WTC11 (cell line): ENCODE measurements around the gene ATP9A. TPM values are rescaled to one million over a fixed set of nuclear protein-coding genes. Genes with fewer than 3 reads are reported as not detected.
"Not testable (repeated sequence)": the region's sequence is repeated elsewhere in the genome, so short reads cannot be mapped to it uniquely, and the experiment has no call there.

Experiments used
- ATAC-seq: fragments of 200-7000 bp; cut with Tn5 transposase; 2 replicates; pipeline ENCODE4 v1.10.0; 2021; ENCODE audit warnings: mild to moderate bottlenecking, moderate library complexity
- CTCF ChIA-PET: fragments of 300-600 bp; sonication (Branson Sonifier 250); formaldehyde crosslinking; loops from one replicate; lab custom pipeline; 2021; ENCODE audit warnings: antibody characterized with exemption; lab: Charles Lee
- POLR2A ChIA-PET: fragments of 350-600 bp; sonication (Branson Sonifier 250); formaldehyde crosslinking; loops from one replicate; lab custom pipeline; 2021; ENCODE audit warnings: antibody characterized with exemption; lab: Charles Lee
- DNase-seq: peaks from one replicate; pipeline ENCODE4 v3.0.0; 2021; ENCODE audit warnings: low spot score
- H3K27ac Mint-ChIP-seq: 2 replicates; pipeline ENCODE4 v1.8.0; 2021; ENCODE audit warnings: mixed read lengths
- H3K27me3 Mint-ChIP-seq: 2 replicates; pipeline ENCODE4 v1.8.0; 2021; ENCODE audit warnings: low read depth, mild to moderate bottlenecking, moderate library complexity, mixed read lengths
- H3K36me3 Mint-ChIP-seq: 2 replicates; pipeline ENCODE4 v1.8.0; 2021; ENCODE audit warnings: mixed read lengths
- H3K4me1 Mint-ChIP-seq: 2 replicates; pipeline ENCODE4 v1.8.0; 2022; ENCODE audit warnings: mixed read lengths
- H3K4me3 Mint-ChIP-seq: 2 replicates; pipeline ENCODE4 v1.8.0; 2021; ENCODE audit warnings: mild to moderate bottlenecking, moderate library complexity, mixed read lengths
- H3K9me3 Mint-ChIP-seq: 2 replicates; pipeline ENCODE4 v1.8.0; 2021; ENCODE audit warnings: mixed read lengths
- AFF4 ChIP-seq: sonication (generic); formaldehyde crosslinking; IDR thresholded peaks from 2 replicates; pipeline ENCODE4 v1.8.1; 2023; ENCODE audit warnings: mild to moderate bottlenecking, missing genetic modification reagents, borderline replicate concordance
- ARID4B ChIP-seq: sonication (generic); formaldehyde crosslinking; IDR thresholded peaks from 2 replicates; pipeline ENCODE4 v1.8.0; 2023; ENCODE audit warnings: missing genetic modification reagents, mild to moderate bottlenecking, borderline replicate concordance
- ATF6 ChIP-seq: sonication (generic); formaldehyde crosslinking; IDR thresholded peaks from 2 replicates; pipeline ENCODE4 v1.8.1; 2023; ENCODE audit warnings: mild to moderate bottlenecking, missing genetic modification reagents
- CDX4 ChIP-seq: fragments of 250-450 bp; sonication (Bioruptor Pico); IDR thresholded peaks from 2 replicates; pipeline ENCODE4 v1.9.0; 2021; ENCODE audit warnings: moderate library complexity, mild to moderate bottlenecking, inconsistent platforms, borderline replicate concordance
- FOXJ3 ChIP-seq: sonication (generic); formaldehyde crosslinking; IDR thresholded peaks from 2 replicates; pipeline ENCODE4 v1.9.0; 2021; ENCODE audit warnings: missing genetic modification reagents, mild to moderate bottlenecking, borderline replicate concordance
- FOXP4 ChIP-seq: sonication (generic); formaldehyde crosslinking; IDR thresholded peaks from 2 replicates; pipeline ENCODE4 v1.8.0; 2022; ENCODE audit warnings: mild to moderate bottlenecking, missing genetic modification reagents
- GABPB1 ChIP-seq: sonication (generic); formaldehyde crosslinking; IDR thresholded peaks from 2 replicates; pipeline ENCODE4 v1.8.1; 2023; ENCODE audit warnings: mild to moderate bottlenecking, missing genetic modification reagents
- GRHL2 ChIP-seq: fragments of 250-450 bp; sonication (Bioruptor Pico); IDR thresholded peaks from 2 replicates; pipeline ENCODE4 v1.8.0; 2022; ENCODE audit warnings: mild to moderate bottlenecking, moderate library complexity; ENCODE audit not compliant: insufficient replicate concordance, severe bottlenecking
- IRF1 ChIP-seq: sonication (generic); formaldehyde crosslinking; IDR thresholded peaks from 2 replicates; pipeline ENCODE4 v1.8.0; 2023; ENCODE audit warnings: missing genetic modification reagents
- MYBL2 ChIP-seq: sonication (generic); formaldehyde crosslinking; IDR thresholded peaks from 2 replicates; pipeline ENCODE4 v1.8.1; 2023; ENCODE audit warnings: mild to moderate bottlenecking, moderate library complexity, missing genetic modification reagents
- NR1H2 ChIP-seq: sonication (generic); formaldehyde crosslinking; IDR thresholded peaks from 2 replicates; pipeline ENCODE4 v1.9.0; 2021; ENCODE audit warnings: mild to moderate bottlenecking, moderate library complexity, missing genetic modification reagents
- NR2C2 ChIP-seq: sonication (generic); formaldehyde crosslinking; IDR thresholded peaks from 2 replicates; pipeline ENCODE4 v1.8.0; 2022; ENCODE audit warnings: mild to moderate bottlenecking, missing genetic modification reagents
- ZBTB21 ChIP-seq: sonication (generic); formaldehyde crosslinking; IDR thresholded peaks from 2 replicates; pipeline ENCODE4 v1.8.1; 2023; ENCODE audit warnings: mild to moderate bottlenecking, missing genetic modification reagents, borderline replicate concordance
- ZNF671 ChIP-seq: fragments of 250-450 bp; sonication (Bioruptor Pico); IDR thresholded peaks from 2 replicates; pipeline ENCODE4 v1.8.0; 2021; ENCODE audit warnings: mild to moderate bottlenecking
- total RNA-seq: library from RNA; stranded (reverse); gene quantifications from 3 replicates; pipeline ENCODE4 v1.2.3, GENCODE V29; 2021

Gene ATP9A
- total RNA-seq, 1 experiment from 2014 or later = 5.0 TPM

GRCh38 chr20:51756653-51757052 lies 11.5 kb downstream of the ATP9A start (continued):
- no peak for TF ChIP-seq ATF6 (CRISPR knock-in tag)
- no peak for TF ChIP-seq MYBL2 (CRISPR knock-in tag)

GRCh38 chr20:51753220-51753619 lies 15.0 kb downstream of the ATP9A start:
- H3K36me3 Mint-ChIP-seq, DNase-seq, H3K27me3 Mint-ChIP-seq, H3K27ac Mint-ChIP-seq, ATAC-seq, CTCF ChIA-PET, H3K9me3 Mint-ChIP-seq, H3K4me1 Mint-ChIP-seq, POLR2A ChIA-PET, H3K4me3 Mint-ChIP-seq: not testable (repeated sequence)

- ChIA-PET POLR2A (no interaction called here), CTCF (interaction anchor here (0.6 kb wide), 1 partner anchor 278 kb away, joined by 3 read pairs; no protein-coding TSS in a partner anchor)
- Mint-ChIP-seq H3K9me3 (no peaks in the 10 kb centered on the region), H3K4me1 (0 out of 2 replicates have a peak, but pooled peaks cover 3% of the 10 kb centered on the region), H3K27me3 (no peaks in the 10 kb centered on the region), H3K4me3 (no peak overlapping the region), H3K27ac (0 out of 2 replicates have a peak overlapping the region, but pooled peaks have one; percentile 40), H3K36me3 (no peaks in the 10 kb centered on the region)
- TF ChIP-seq MYBL2 (CRISPR knock-in tag) (no peak), NR1H2 (no peak), ZNF671 (CRISPR knock-in tag) (no peak), GABPB1 (no peak), FOXP4 (CRISPR knock-in tag) (no peak), ARID4B (CRISPR knock-in tag) (no peak), CDX4 (no peak), AFF4 (CRISPR knock-in tag) (no peak), IRF1 (CRISPR knock-in tag) (no peak), NR2C2 (CRISPR knock-in tag) (no peak), GRHL2 (CRISPR knock-in tag) (no peak), ZBTB21 (no peak), FOXJ3 (CRISPR knock-in tag) (no peak)
- no peak for DNase-seq
- no peak for ATAC-seq
Observed at GRCh38 chr20:51752343-51752951, 15.7 kb downstream of the ATP9A start.
